ENCODE measurements around the gene PRKAR1B.

GRCh38 chr7:510782-511281 lies 216.2 kb downstream of the PRKAR1B start:
- TF ChIP-seq CTCF (IDR thresholded peaks at IDR 0.05) (no peak), POLR2AphosphoS5 (IDR thresholded peaks at IDR 0.05; ENCODE audit: low read depth, low read length) (no peak)
